ENCODE results near the gene RPL12. TPM values are rescaled to one million over a fixed set of nuclear protein-coding genes. Genes with fewer than 3 reads are reported as not detected.

RPL12 gene
- total and polyA plus RNA-seq, 2 of the 13 experiments (the other 11 are each of a cell fraction or from before 2014, with no cell fraction given), result 1,551 to 2,590 TPM

- TF ChIP-seq THAP9 (CRISPR knock-in tag; IDR thresholded peaks at IDR 0.05; ENCODE audit: borderline replicate concordance) (peak; percentile 2; the same call in 1 of the 2 replicates), ZNF782 (CRISPR knock-in tag; IDR thresholded peaks at IDR 0.05; ENCODE audit: borderline replicate concordance) (0 out of 2 replicates have a peak, but pooled peaks have one; percentile 2), STAG1 (CRISPR knock-in tag; IDR thresholded peaks at IDR 0.05) (no peak), JUND (CRISPR knock-in tag; IDR thresholded peaks at IDR 0.05) (no peak), SMAD3 (CRISPR knock-in tag; IDR thresholded peaks at IDR 0.05) (no peak), ZNF770 (CRISPR knock-in tag; IDR thresholded peaks at IDR 0.05) (0 out of 2 replicates have a peak, but pooled peaks have one; percentile 23), ZNF160 (CRISPR knock-in tag; IDR thresholded peaks at IDR 0.05) (no peak), BHLHE40 (IDR thresholded peaks at IDR 0.05; ENCODE audit: low read length) (no peak), TRAFD1 (CRISPR knock-in tag; IDR thresholded peaks at IDR 0.05; ENCODE audit: borderline replicate concordance) (no peak), CEBPB (IDR thresholded peaks at IDR 0.05; ENCODE audit: borderline replicate concordance, low read depth, low read length) (no peak), ZNF282 (IDR thresholded peaks at IDR 0.05; ENCODE audit: partially characterized antibody) (no peak), ZNF256 (CRISPR knock-in tag; conservative IDR thresholded peaks at IDR 0.05) (no peak)
Measured at GRCh38 chr9:127424676-127424999, 26.6 kb downstream of the RPL12 start (continued).

Measured in HepG2 (cell line).